Measurements from ENCODE around the gene MGAT3.
A peak's percentile ranks its signal among the peaks of the same experiment; 100 is the strongest.
"Not testable (repeated sequence)": the region's sequence is repeated elsewhere in the genome, so short reads cannot be mapped to it uniquely, and the experiment has no call there.

The MGAT3 gene

DNA sequence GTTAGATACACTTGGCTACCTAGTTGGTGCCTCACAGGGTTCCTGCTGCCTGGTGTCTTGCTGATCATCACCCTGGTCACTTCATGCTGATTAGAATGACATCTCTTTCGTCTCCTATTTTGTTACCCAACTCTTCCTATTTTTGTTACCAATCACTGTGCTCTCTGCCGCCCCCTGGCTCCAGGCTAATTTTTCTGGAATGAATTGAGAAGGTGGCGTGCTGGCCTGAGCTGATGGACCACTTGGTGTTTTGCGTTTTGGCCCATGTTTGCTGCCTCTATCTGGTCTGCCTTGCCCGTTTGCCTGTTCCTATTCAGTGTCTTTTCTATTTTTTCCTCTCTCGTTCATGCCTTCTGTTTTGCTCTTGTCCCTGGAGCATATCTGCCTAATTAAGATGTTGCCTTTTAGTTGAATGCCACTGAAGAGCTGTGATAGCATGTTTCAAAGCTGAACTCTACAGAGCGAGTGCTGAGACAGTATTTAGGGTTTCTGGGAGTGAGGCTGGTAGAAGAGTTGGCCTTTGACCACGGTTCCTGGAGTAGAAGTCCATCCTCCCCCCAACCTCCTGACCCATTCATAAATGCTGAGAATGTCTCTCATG is 57.7 kb downstream of the MGAT3 start:
- Histone ChIP-seq H3K27me3 (ENCODE audit: control insufficient read depth in 1 of 2, insufficient read depth in 2 of 2, low read length in 2 of 2) (no peaks in the 10 kb centered on the region), H3K4me1 (ENCODE audit: control insufficient read depth, insufficient read depth, low read length) (peaks cover 19% of the 10 kb centered on the region), H3K9me3 (ENCODE audit: control insufficient read depth in 2 of 2, low read length in 2 of 2) (no peaks in the 10 kb centered on the region), H3K9ac (ENCODE audit: low read length in 2 of 2) (no peak overlapping the region), H3K4me3 (ENCODE audit: low read length in 2 of 2) (no peak overlapping the region), H3K36me3 (ENCODE audit: control insufficient read depth in 2 of 2, insufficient read depth in 2 of 2, low read length in 2 of 2) (peaks cover 40 to 49% of the 10 kb centered on the region in 2 donors), H3K27ac (ENCODE audit: low read length) (no peak overlapping the region)

DNA sequence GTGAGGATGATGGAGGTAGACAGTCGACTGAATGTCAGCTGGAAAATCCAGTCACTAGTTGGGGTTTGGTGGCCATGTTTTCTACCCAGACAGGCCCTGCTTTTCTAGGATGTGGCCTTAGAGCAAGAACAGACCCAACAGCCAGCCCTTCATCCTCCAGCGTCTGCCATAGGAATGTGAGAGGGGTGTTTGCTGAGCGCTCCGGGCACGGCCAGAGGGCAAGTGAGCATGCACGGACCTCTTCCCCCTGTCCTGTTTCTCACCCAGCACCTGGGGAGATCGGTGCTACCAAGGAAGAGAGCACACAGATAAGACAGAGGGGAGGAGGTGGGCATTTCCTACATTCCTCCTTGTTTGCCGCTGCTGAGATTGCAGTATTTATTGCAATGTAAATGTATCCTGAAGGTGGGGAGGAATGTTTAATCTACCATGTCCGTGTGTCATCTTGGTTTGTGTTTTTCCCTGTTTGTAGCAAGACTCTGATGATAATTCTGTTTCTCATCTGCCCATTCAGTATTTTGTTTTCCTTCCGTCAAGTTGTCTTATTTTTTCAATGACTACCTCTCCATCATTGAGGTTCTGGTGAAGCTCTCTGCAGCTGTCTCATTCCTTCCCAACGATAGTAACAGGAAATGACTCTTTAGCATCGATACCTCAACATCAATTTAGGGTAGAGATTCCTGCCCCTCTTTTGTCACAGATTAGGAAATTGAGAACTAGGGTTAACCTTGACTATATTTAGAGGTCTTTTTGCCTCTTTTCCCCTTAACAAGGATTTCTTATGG is 58.6 kb downstream of the MGAT3 start:
- Histone ChIP-seq H3K4me3 (ENCODE audit: low read length in 2 of 2) (no peak overlapping the region), H3K36me3 (ENCODE audit: control insufficient read depth in 2 of 2, insufficient read depth in 2 of 2, low read length in 2 of 2) (peaks cover 40 to 46% of the 10 kb centered on the region in 2 donors)

DNA sequence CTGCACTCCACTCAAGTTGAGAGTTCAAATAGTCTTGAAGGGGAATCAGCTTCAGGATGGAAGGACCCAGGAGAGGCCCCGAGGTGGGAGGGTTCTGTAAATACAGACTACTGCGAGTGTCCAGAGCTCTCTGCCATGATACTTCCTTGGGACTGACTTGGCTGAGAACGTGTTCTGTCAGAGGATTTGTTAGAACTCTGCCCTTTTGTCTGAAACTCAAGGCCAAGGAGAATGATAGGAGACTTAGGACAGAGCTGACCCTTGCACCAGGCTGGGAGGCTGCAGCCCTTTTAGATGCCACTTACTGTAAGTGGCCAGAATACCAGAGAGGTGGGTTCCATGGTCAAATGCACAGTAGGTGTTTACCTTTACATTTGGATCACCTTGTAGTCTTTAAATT is 60.7 kb downstream of the MGAT3 start:
- Histone ChIP-seq H3K36me3 (ENCODE audit: control insufficient read depth in 2 of 2, insufficient read depth in 2 of 2, low read length in 2 of 2) (peaks cover 35 to 46% of the 10 kb centered on the region in 2 donors), H3K27me3 (ENCODE audit: control insufficient read depth in 1 of 2, insufficient read depth in 2 of 2, low read length in 2 of 2) (no peaks in the 10 kb centered on the region), H3K9ac (ENCODE audit: low read length in 2 of 2) (no peak overlapping the region), H3K27ac (ENCODE audit: low read length) (no peak overlapping the region), H3K9me3 (ENCODE audit: control insufficient read depth in 2 of 2, low read length in 2 of 2) (no peaks in the 10 kb centered on the region), H3K4me3 (ENCODE audit: low read length in 2 of 2) (no peak overlapping the region), H3K4me1 (ENCODE audit: control insufficient read depth, insufficient read depth, low read length) (peaks cover 29% of the 10 kb centered on the region)

More for the DNA sequence above, 58.6 kb downstream of the MGAT3 start:
- H3K9ac ChIP-seq (ENCODE audit: low read length in 2 of 2) = peak overlapping the region in 1 of 2 donors; percentile 36
- no peak overlapping the region for H3K27ac ChIP-seq (ENCODE audit: low read length)
- no peaks in the 10 kb centered on the region for H3K9me3 ChIP-seq (ENCODE audit: control insufficient read depth in 2 of 2, low read length in 2 of 2)
- peaks cover 19% of the 10 kb centered on the region for H3K4me1 ChIP-seq (ENCODE audit: control insufficient read depth, insufficient read depth, low read length)
- no peaks in the 10 kb centered on the region for H3K27me3 ChIP-seq (ENCODE audit: control insufficient read depth in 1 of 2, insufficient read depth in 2 of 2, low read length in 2 of 2)

DNA sequence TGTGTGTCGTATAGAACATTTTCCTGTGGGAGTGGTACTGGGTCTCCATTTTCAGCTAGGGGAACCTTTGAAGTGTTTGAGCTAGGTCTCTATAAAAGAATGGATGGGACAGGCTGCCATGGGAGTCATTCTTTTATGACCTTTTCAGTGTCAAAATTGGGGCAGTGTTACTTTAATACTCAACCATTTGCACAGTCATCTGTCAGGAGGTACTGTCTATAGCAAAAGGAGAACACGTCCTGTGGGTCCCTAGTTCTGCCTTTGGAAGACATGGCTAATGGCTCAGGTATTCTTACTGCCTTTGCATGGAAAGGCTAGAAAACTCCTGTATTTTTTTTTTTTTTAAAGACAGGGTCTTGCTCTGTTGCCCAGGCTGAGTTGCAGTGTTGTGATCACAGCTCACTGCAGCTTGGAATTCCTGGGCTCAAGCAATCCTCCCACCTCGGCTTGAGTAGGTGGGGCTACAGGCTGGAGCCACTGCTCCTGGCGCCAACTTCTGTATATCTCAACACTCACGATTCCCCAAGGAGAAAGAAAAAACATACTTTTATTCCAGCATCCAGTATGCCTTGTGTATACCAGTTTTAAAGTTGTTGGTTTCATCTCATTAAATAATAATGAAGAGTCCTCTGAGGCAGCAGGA is 61.5 kb downstream of the MGAT3 start:
- H3K9me3 ChIP-seq (ENCODE audit: control insufficient read depth in 2 of 2, low read length in 2 of 2) = no peaks in the 10 kb centered on the region
- H3K27me3 ChIP-seq (ENCODE audit: control insufficient read depth in 1 of 2, insufficient read depth in 2 of 2, low read length in 2 of 2) = no peaks in the 10 kb centered on the region
- peaks cover 37% of the 10 kb centered on the region for H3K4me1 ChIP-seq (ENCODE audit: control insufficient read depth, insufficient read depth, low read length)
- H3K9ac ChIP-seq (ENCODE audit: low read length in 2 of 2) = peak overlapping the region; percentile 99
- H3K27ac ChIP-seq (ENCODE audit: low read length) = no peak overlapping the region
- H3K36me3 ChIP-seq (ENCODE audit: control insufficient read depth in 2 of 2, insufficient read depth in 2 of 2, low read length in 2 of 2) = peaks cover 37 to 46% of the 10 kb centered on the region in 2 donors
- no peak overlapping the region for H3K4me3 ChIP-seq (ENCODE audit: low read length in 2 of 2)

DNA sequence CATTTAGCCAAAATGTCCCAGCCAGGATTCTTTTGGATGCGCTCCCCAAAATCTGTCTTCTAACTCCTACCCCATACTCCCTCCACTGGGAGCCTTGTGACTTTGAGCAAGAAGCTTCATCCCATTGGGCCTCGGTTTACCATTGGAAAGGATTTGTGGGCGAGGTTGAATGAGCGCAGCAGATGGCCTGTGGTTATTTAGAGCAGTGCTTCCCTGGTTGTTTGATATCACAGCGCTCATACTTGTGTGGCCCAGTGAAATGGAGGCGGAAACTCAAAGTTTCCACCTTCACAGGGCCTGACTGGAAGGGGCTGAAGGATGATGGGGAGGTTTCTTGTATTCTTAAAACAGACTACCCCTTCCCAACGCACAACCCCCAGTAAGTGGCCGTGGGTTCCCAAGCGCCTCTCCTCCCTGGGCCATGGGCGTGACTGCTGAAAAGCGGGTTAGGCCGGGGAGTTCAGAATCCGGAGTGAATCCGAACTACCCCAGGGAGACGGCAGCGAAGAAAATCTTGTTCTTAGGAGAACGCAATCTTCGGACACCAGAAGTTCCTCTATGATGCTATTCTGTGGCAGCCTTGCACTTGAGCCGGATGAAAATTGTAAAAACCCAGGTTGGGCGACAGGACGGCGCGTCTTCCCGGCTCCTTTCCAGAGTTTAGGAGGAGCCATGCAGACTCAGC is 62.3 kb downstream of the MGAT3 start:
- no peaks in the 10 kb centered on the region for H3K27me3 ChIP-seq (ENCODE audit: control insufficient read depth in 1 of 2, insufficient read depth in 2 of 2, low read length in 2 of 2)
- H3K36me3 ChIP-seq (ENCODE audit: control insufficient read depth in 2 of 2, insufficient read depth in 2 of 2, low read length in 2 of 2) = peaks cover 31 to 40% of the 10 kb centered on the region in 2 donors
- H3K4me1 ChIP-seq (ENCODE audit: control insufficient read depth, insufficient read depth, low read length) = peaks cover 42% of the 10 kb centered on the region
- H3K27ac ChIP-seq (ENCODE audit: low read length) = peak overlapping the region; percentile 99
- H3K9me3 ChIP-seq (ENCODE audit: control insufficient read depth in 2 of 2, low read length in 2 of 2) = no peaks in the 10 kb centered on the region
- peak overlapping the region; percentile 99 for H3K9ac ChIP-seq (ENCODE audit: low read length in 2 of 2)
- H3K4me3 ChIP-seq (ENCODE audit: low read length in 2 of 2) = peak overlapping the region; percentile 94 to 98

DNA sequence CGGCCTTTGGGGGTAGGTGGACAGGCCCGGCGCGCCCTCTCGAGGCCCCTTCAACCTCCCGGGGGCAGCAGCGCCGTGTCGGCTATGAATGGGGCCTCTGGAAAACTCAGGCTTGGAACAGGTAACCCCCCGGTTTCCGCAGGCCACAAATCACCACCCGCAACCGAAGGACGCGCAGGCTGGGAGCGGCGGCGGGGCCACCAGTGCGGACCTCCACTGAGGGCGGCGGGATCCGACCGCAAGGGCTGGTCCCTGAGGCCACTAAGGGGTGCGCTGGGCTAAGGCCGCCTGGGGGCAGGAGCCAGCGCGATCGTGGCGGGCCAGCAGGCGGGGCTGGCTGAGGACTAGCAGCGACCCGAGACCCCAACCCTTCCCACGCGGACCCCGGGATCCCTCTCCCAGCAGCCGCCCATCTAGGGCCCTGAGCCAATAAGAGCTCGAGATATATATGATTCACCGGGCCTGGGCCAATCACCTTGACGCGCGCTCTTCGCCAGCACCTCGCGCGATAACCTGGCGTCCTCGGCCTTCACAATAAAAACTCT is 62.9 kb downstream of the MGAT3 start:
- Histone ChIP-seq H3K4me1 (ENCODE audit: control insufficient read depth, insufficient read depth, low read length) (peaks cover 47% of the 10 kb centered on the region), H3K27me3 (ENCODE audit: control insufficient read depth in 1 of 2, insufficient read depth in 2 of 2, low read length in 2 of 2) (no peaks in the 10 kb centered on the region), H3K9me3 (ENCODE audit: control insufficient read depth in 2 of 2, low read length in 2 of 2) (no peaks in the 10 kb centered on the region), H3K4me3 (ENCODE audit: low read length in 2 of 2) (peak overlapping the region; percentile 94 to 98), H3K27ac (ENCODE audit: low read length) (peak overlapping the region; percentile 99), H3K9ac (ENCODE audit: low read length in 2 of 2) (peak overlapping the region; percentile 99), H3K36me3 (ENCODE audit: control insufficient read depth in 2 of 2, insufficient read depth in 2 of 2, low read length in 2 of 2) (peaks cover 32 to 38% of the 10 kb centered on the region in 2 donors)

DNA sequence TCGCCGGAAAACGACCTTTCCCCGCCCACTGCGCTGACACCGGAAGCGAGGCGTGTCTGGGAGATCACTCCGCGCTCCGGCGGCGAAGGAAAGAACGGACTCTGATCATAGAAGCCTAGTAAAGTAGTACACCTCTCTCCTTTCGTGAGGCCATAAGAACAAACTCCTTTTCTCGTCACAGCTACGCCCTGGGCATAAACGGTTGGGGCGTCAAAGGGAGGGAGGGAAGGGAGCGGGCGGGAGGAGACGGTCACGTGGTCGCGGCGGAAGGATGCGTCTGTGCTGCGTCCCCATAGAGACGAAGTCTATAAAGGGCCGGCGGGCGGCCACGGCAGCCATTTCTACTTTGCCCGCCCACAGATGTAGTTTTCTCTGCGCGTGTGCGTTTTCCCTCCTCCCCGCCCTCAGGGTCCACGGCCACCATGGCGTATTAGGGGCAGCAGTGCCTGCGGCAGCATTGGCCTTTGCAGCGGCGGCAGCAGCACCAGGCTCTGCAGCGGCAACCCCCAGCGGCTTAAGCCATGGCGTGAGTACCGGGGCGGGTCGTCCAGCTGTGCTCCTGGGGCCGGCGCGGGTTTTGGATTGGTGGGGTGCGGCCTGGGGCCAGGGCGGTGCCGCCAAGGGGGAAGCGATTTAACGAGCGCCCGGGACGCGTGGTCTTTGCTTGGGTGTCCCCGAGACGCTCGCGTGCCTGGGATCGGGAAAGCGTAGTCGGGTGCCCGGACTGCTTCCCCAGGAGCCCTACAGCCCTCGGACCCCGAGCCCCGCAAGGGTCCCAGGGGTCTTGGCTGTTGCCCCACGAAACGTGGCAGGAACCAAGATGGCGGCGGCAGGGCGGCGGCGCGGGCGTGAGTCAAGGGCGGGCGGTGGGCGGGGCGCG is 63.7 kb downstream of the MGAT3 start, which contains the start of gene ATF4:
Gene ATF4, plus strand, starts transcription at position 337 of the 880 bp plus-strand sequence. CDS start 884 bp downstream, outside the sequence.
- Histone ChIP-seq H3K27me3 (ENCODE audit: control insufficient read depth in 1 of 2, insufficient read depth in 2 of 2, low read length in 2 of 2) (no peaks in the 10 kb centered on the region), H3K27ac (ENCODE audit: low read length) (peak within 1 kb of the TSS; percentile 99), H3K4me3 (ENCODE audit: low read length in 2 of 2) (peak within 1 kb of the TSS; percentile 94 to 98), H3K4me1 (ENCODE audit: control insufficient read depth, insufficient read depth, low read length) (peaks cover 50% of the 10 kb centered on the region), H3K9ac (ENCODE audit: low read length in 2 of 2) (peak within 1 kb of the TSS; percentile 99), H3K9me3 (ENCODE audit: control insufficient read depth in 2 of 2, low read length in 2 of 2) (no peaks in the 10 kb centered on the region), H3K36me3 (ENCODE audit: control insufficient read depth in 2 of 2, insufficient read depth in 2 of 2, low read length in 2 of 2) (peaks cover 25 to 34% of the 10 kb centered on the region in 2 donors)

DNA sequence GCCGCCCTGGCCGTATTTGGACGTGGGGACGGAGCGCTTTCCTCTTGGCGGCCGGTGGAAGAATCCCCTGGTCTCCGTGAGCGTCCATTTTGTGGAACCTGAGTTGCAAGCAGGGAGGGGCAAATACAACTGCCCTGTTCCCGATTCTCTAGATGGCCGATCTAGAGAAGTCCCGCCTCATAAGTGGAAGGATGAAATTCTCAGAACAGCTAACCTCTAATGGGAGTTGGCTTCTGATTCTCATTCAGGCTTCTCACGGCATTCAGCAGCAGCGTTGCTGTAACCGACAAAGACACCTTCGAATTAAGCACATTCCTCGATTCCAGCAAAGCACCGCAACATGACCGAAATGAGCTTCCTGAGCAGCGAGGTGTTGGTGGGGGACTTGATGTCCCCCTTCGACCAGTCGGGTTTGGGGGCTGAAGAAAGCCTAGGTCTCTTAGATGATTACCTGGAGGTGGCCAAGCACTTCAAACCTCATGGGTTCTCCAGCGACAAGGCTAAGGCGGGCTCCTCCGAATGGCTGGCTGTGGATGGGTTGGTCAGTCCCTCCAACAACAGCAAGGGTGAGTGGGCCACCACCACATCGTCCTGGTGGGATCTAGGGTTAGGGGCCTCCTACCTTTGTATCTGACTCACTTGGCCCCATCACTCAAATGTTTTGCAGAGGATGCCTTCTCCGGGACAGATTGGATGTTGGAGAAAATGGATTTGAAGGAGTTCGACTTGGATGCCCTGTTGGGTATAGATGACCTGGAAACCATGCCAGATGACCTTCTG is 64.5 kb downstream of the MGAT3 start:
- peaks cover 52% of the 10 kb centered on the region for H3K4me1 ChIP-seq (ENCODE audit: control insufficient read depth, insufficient read depth, low read length)
- H3K9me3 ChIP-seq (ENCODE audit: control insufficient read depth in 2 of 2, low read length in 2 of 2); H3K27me3 ChIP-seq (ENCODE audit: control insufficient read depth in 1 of 2, insufficient read depth in 2 of 2, low read length in 2 of 2): not testable (repeated sequence)
- H3K36me3 ChIP-seq (ENCODE audit: control insufficient read depth in 2 of 2, insufficient read depth in 2 of 2, low read length in 2 of 2) = peaks cover 22 to 32% of the 10 kb centered on the region in 2 donors
- H3K9ac ChIP-seq (ENCODE audit: low read length in 2 of 2) = peak overlapping the region; percentile 82 to 99
- H3K4me3 ChIP-seq (ENCODE audit: low read length in 2 of 2) = peak overlapping the region; percentile 94 to 98
- H3K27ac ChIP-seq (ENCODE audit: low read length) = peak overlapping the region; percentile 99

DNA sequence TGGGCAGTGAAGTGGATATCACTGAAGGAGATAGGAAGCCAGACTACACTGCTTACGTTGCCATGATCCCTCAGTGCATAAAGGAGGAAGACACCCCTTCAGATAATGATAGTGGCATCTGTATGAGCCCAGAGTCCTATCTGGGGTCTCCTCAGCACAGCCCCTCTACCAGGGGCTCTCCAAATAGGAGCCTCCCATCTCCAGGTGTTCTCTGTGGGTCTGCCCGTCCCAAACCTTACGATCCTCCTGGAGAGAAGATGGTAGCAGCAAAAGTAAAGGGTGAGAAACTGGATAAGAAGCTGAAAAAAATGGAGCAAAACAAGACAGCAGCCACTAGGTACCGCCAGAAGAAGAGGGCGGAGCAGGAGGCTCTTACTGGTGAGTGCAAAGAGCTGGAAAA is 65.3 kb downstream of the MGAT3 start:
- peak overlapping the region; percentile 82 to 99 for H3K9ac ChIP-seq (ENCODE audit: low read length in 2 of 2)
- peak overlapping the region; percentile 99 for H3K27ac ChIP-seq (ENCODE audit: low read length)
- not testable (repeated sequence) for H3K9me3 ChIP-seq (ENCODE audit: control insufficient read depth in 2 of 2, low read length in 2 of 2); H3K27me3 ChIP-seq (ENCODE audit: control insufficient read depth in 1 of 2, insufficient read depth in 2 of 2, low read length in 2 of 2)
- H3K36me3 ChIP-seq (ENCODE audit: control insufficient read depth in 2 of 2, insufficient read depth in 2 of 2, low read length in 2 of 2) = peaks cover 22 to 33% of the 10 kb centered on the region in 2 donors
- H3K4me3 ChIP-seq (ENCODE audit: low read length in 2 of 2) = peak overlapping the region; percentile 94 to 98
- H3K4me1 ChIP-seq (ENCODE audit: control insufficient read depth, insufficient read depth, low read length) = peaks cover 52% of the 10 kb centered on the region
